Measurements from ENCODE around the gene ZNF316. TPM values are rescaled to one million over a fixed set of nuclear protein-coding genes. Genes with fewer than 3 reads are reported as not detected.

The ZNF316 gene
- total and polyA plus RNA-seq, 7 donors = 3.6 to 49.6 (median 12.5) TPM

GRCh38 chr7:6691609-6692106, 54.5 kb downstream of the ZNF316 start:
- no peak overlapping the region for H3K27ac ChIP-seq
- 99% methylated on average over 5 of the region's 5 CpGs for WGBS, 2 donors
- peaks cover 67 to 100% (median 97%) of the 10 kb centered on the region in 4 donors for H3K36me3 ChIP-seq
- TF ChIP-seq, protein P1, sequence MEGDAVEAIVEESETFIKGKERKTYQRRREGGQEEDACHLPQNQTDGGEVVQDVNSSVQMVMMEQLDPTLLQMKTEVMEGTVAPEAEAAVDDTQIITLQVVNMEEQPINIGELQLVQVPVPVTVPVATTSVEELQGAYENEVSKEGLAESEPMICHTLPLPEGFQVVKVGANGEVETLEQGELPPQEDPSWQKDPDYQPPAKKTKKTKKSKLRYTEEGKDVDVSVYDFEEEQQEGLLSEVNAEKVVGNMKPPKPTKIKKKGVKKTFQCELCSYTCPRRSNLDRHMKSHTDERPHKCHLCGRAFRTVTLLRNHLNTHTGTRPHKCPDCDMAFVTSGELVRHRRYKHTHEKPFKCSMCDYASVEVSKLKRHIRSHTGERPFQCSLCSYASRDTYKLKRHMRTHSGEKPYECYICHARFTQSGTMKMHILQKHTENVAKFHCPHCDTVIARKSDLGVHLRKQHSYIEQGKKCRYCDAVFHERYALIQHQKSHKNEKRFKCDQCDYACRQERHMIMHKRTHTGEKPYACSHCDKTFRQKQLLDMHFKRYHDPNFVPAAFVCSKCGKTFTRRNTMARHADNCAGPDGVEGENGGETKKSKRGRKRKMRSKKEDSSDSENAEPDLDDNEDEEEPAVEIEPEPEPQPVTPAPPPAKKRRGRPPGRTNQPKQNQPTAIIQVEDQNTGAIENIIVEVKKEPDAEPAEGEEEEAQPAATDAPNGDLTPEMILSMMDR (IDR thresholded peaks at IDR 0.05) = no peak
- TF ChIP-seq POLR2AphosphoS5 (IDR thresholded peaks at IDR 0.05) (no peak), POLR2A (IDR thresholded peaks at IDR 0.05) (no peak)
- intact Hi-C loops (cut with DNase I) = no loop called here
- H3K9me3 ChIP-seq = peaks cover 66 to 95% (median 81%) of the 10 kb centered on the region in 4 donors
- no peak overlapping the region for H3K4me3 ChIP-seq
- no peak for DNase-seq
- no peaks in the 10 kb centered on the region for H3K4me1 ChIP-seq
- H3K27me3 ChIP-seq = no peaks in the 10 kb centered on the region

- Histone ChIP-seq H3K9me3 (peaks cover 11 to 32% (median 29%) of the 10 kb centered on the region in 4 donors), H3K36me3 (peaks cover 39 to 79% (median 62%) of the 10 kb centered on the region in 4 donors), H3K27ac (no peak overlapping the region), H3K4me3 (no peak overlapping the region), H3K27me3 (no peaks in the 10 kb centered on the region), H3K4me1 (peaks cover 0 to 25% (median 20%) of the 10 kb centered on the region in 4 donors)
- no peak for DNase-seq
- TF ChIP-seq EP300 (IDR thresholded peaks at IDR 0.05) (no peak), POLR2A (IDR thresholded peaks at IDR 0.05) (no peak), POLR2AphosphoS5 (IDR thresholded peaks at IDR 0.05) (no peak)
- TF ChIP-seq, protein P1 (IDR thresholded peaks at IDR 0.05) = no peak
- 97 to 98% methylated on average over 5 of the region's 5 CpGs for WGBS, 2 donors
- intact Hi-C loops (cut with DNase I) = loop anchor here (10.0 kb wide), 1 partner anchor 484 kb away; the partner anchor contains the start of gene C1GALT1
These were observed 63.7 kb downstream of the ZNF316 start for GRCh38 chr7:6700793-6701192.

DNA sequence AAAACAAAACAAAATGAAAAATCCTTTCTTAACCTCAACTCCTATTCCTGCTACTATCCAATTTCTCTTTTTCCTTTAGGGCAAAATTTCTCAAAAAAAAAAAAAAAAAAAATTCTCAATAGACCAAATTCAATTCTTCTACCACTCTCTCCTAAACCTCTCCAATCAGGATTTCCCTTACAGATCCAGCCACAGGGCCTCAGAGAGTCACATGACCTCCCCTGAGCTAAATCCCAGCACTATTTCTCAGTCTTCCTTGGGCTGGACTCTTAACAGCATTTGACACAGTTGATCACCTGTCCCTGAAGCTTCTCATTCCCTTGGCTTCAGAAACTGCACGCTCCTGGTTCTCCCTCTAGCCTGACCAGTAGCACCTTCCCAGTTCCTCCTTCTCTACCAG, 64.7 kb downstream of the ZNF316 start:
- Histone ChIP-seq H3K4me3 (no peak overlapping the region), H3K36me3 (peaks cover 28 to 68% (median 51%) of the 10 kb centered on the region in 4 donors), H3K4me1 (peaks cover 0 to 28% (median 22%) of the 10 kb centered on the region in 4 donors), H3K9me3 (peaks cover under 1 to 22% (median 19%) of the 10 kb centered on the region in 4 donors), H3K27me3 (no peaks in the 10 kb centered on the region), H3K27ac (no peak overlapping the region)
- DNase-seq = no peak
- 93 to 96% methylated on average over 1 of the region's 1 CpG for WGBS, 2 donors
- intact Hi-C loops (cut with DNase I) = loop anchor here (10.0 kb wide), 1 partner anchor 483 kb away; the partner anchor contains the start of gene C1GALT1
- TF ChIP-seq, protein P1 (IDR thresholded peaks at IDR 0.05) = no peak
- TF ChIP-seq EP300 (IDR thresholded peaks at IDR 0.05) = no peak
- no peak for TF ChIP-seq POLR2A (IDR thresholded peaks at IDR 0.05)
- no peak for TF ChIP-seq POLR2AphosphoS5 (IDR thresholded peaks at IDR 0.05)

Other genes starting within 250 kb of the ZNF316 start
- 10 to 100 TPM in 2 of 4 donors, 1 to 10 TPM in 2; 7.5 to 11.7 (median 9.7) TPM for gene DAGLB, start 189.4 kb upstream of the ZNF316 start, total RNA-seq
- 10 to 100 TPM in 1 of 3 donors, 1 to 10 TPM in 2; 3.0 to 10.9 (median 4.9) TPM for gene DAGLB, start 189.4 kb upstream of the ZNF316 start, polyA plus RNA-seq
- 10 to 100 TPM; 42.4 to 72.0 (median 60.5) TPM for gene KDELR2, start 153.2 kb upstream of the ZNF316 start, total RNA-seq
- gene KDELR2, start 153.2 kb upstream of the ZNF316 start, polyA plus RNA-seq = 100 to 1,000 TPM in 1 of 3 donors, 10 to 100 TPM in 2; 59.9 to 136 (median 80.5) TPM
- not detected for gene GRID2IP, start 85.9 kb upstream of the ZNF316 start, total RNA-seq
- under 1 TPM in 2 of 3 donors, not detected in 1; 0.23 to 0.39 TPM for gene GRID2IP, start 85.9 kb upstream of the ZNF316 start, polyA plus RNA-seq
- gene ZDHHC4, start 59.9 kb upstream of the ZNF316 start, total RNA-seq = 10 to 100 TPM; 51.0 to 73.6 (median 61.8) TPM
- 10 to 100 TPM; 32.4 to 38.8 (median 33.6) TPM for gene ZDHHC4, start 59.9 kb upstream of the ZNF316 start, polyA plus RNA-seq
- gene INTS15, start 47.3 kb upstream of the ZNF316 start, total RNA-seq = 10 to 100 TPM; 16.3 to 30.2 (median 23.1) TPM
- gene INTS15, start 47.3 kb upstream of the ZNF316 start, polyA plus RNA-seq = 10 to 100 TPM; 10.4 to 18.1 (median 13.2) TPM
- 10 to 100 TPM; 20.0 to 36.0 (median 24.8) TPM for gene ZNF853, start 21.7 kb upstream of the ZNF316 start, total RNA-seq
- 1 to 10 TPM in 2 of 3 donors, under 1 TPM in 1; 0.69 to 2.3 (median 1.8) TPM for gene ZNF853, start 21.7 kb upstream of the ZNF316 start, polyA plus RNA-seq
- 10 to 100 TPM; 17.2 to 27.1 (median 22.9) TPM for gene ZNF12, start 69.6 kb downstream of the ZNF316 start, total RNA-seq
- gene ZNF12, start 69.6 kb downstream of the ZNF316 start, polyA plus RNA-seq = 1 to 10 TPM; 4.4 to 9.8 (median 6.6) TPM
- gene RSPH10B2, start 116.8 kb downstream of the ZNF316 start, total RNA-seq = under 1 TPM in 1 of 4 donors, not detected in 3; 0.36 TPM
- under 1 TPM in 1 of 3 donors, not detected in 2; 0.12 TPM for gene RSPH10B2, start 116.8 kb downstream of the ZNF316 start, polyA plus RNA-seq
- gene CCZ1B, start 189.0 kb downstream of the ZNF316 start, total RNA-seq = 10 to 100 TPM; 48.9 to 91.8 (median 57.7) TPM
- gene CCZ1B, start 189.0 kb downstream of the ZNF316 start, polyA plus RNA-seq = 10 to 100 TPM; 32.6 to 46.8 (median 35.8) TPM